WERI-Rb-1 (cell line): ENCODE measurements around the gene DOCK8.

Source experiments
- DNase-seq: peaks from one replicate; pipeline ENCODE4 v3.0.0-alpha.2; 2020
- H3K27ac ChIP-seq: fragments of 250-450 bp; sonication (Bioruptor Pico); 2 replicates; pipeline ENCODE4 v1.5.1; 2020; ENCODE audit warnings: mild to moderate bottlenecking, moderate library complexity
- H3K27me3 ChIP-seq: fragments of 250-450 bp; sonication (Bioruptor Pico); 2 replicates; pipeline ENCODE4 v1.5.1; 2021; ENCODE audit warnings: mild to moderate bottlenecking, low read depth, moderate library complexity; ENCODE audit not compliant: insufficient read depth, severe bottlenecking
- H3K36me3 ChIP-seq: fragments of 250-450 bp; sonication (Bioruptor Pico); 2 replicates; pipeline ENCODE4 v1.5.1; 2020; ENCODE audit warnings: mild to moderate bottlenecking, moderate library complexity
- H3K4me3 ChIP-seq: 2 replicates; pipeline ENCODE4 v1.5.1; 2011; ENCODE audit warnings: low read depth, mild to moderate bottlenecking, control low read depth, low read length
- H3K9me3 ChIP-seq: fragments of 250-450 bp; sonication (Bioruptor Pico); 2 replicates; pipeline ENCODE4 v1.5.1; 2021; ENCODE audit warnings: mild to moderate bottlenecking, moderate library complexity; ENCODE audit not compliant: severe bottlenecking
- CTCF ChIP-seq: IDR thresholded peaks from 2 replicates; pipeline ENCODE4 v1.5.1; 2011; ENCODE audit warnings: low read depth, mild to moderate bottlenecking, control low read depth, inconsistent platforms, low read length

DOCK8 gene

GRCh38 chr9:436482-436881 lies 221.8 kb downstream of the DOCK8 start:
- H3K4me3 ChIP-seq = no peak overlapping the region
- peaks cover 59% of the 10 kb centered on the region for H3K36me3 ChIP-seq
- H3K27me3 ChIP-seq = no peaks in the 10 kb centered on the region
- TF ChIP-seq CTCF = no peak
- H3K27ac ChIP-seq = no peak overlapping the region
- no peaks in the 10 kb centered on the region for H3K9me3 ChIP-seq
- no peak for DNase-seq

GRCh38 chr9:437066-437465 lies 222.4 kb downstream of the DOCK8 start:
- no peaks in the 10 kb centered on the region for H3K9me3 ChIP-seq
- no peak for DNase-seq
- peaks cover 65% of the 10 kb centered on the region for H3K36me3 ChIP-seq
- no peak for TF ChIP-seq CTCF
- H3K27ac ChIP-seq = no peak overlapping the region
- no peaks in the 10 kb centered on the region for H3K27me3 ChIP-seq
- no peak overlapping the region for H3K4me3 ChIP-seq

- Histone ChIP-seq H3K4me3 (no peak overlapping the region), H3K27me3 (no peaks in the 10 kb centered on the region), H3K9me3 (no peaks in the 10 kb centered on the region), H3K36me3 (peaks cover 65% of the 10 kb centered on the region), H3K27ac (no peak overlapping the region)
- no peak for TF ChIP-seq CTCF
- DNase-seq = no peak
Observed at GRCh38 chr9:437574-438001, 222.9 kb downstream of the DOCK8 start.

GRCh38 chr9:438066-438465 lies 223.4 kb downstream of the DOCK8 start:
- peaks cover 65% of the 10 kb centered on the region for H3K36me3 ChIP-seq

GRCh38 chr9:438961-439768 lies 224.5 kb downstream of the DOCK8 start:
- Histone ChIP-seq H3K4me3 (no peak overlapping the region), H3K27ac (no peak overlapping the region), H3K27me3 (no peaks in the 10 kb centered on the region), H3K36me3 (peaks cover 63% of the 10 kb centered on the region), H3K9me3 (no peaks in the 10 kb centered on the region)
- TF ChIP-seq CTCF = no peak
- no peak for DNase-seq

More at GRCh38 chr9:438066-438465, 223.4 kb downstream of the DOCK8 start:
- H3K4me3 ChIP-seq = no peak overlapping the region
- DNase-seq = no peak
- H3K9me3 ChIP-seq = no peaks in the 10 kb centered on the region
- no peaks in the 10 kb centered on the region for H3K27me3 ChIP-seq
- no peak overlapping the region for H3K27ac ChIP-seq
- TF ChIP-seq CTCF = no peak

- peaks cover 58% of the 10 kb centered on the region for H3K36me3 ChIP-seq
- TF ChIP-seq CTCF = no peak
Observed at GRCh38 chr9:441126-441525, 226.5 kb downstream of the DOCK8 start.

More at GRCh38 chr9:441126-441525, 226.5 kb downstream of the DOCK8 start:
- Histone ChIP-seq H3K27me3 (no peaks in the 10 kb centered on the region), H3K27ac (no peak overlapping the region), H3K9me3 (no peaks in the 10 kb centered on the region), H3K4me3 (no peak overlapping the region)
- no peak for DNase-seq
